Thoracic aorta (tissue), 2 donors: Measurements from ENCODE around the gene TSC22D3. TPM values are rescaled to one million over a fixed set of nuclear protein-coding genes. Genes with fewer than 3 reads are reported as not detected.

Experiments used
- ATAC-seq: fragments of 150-250 bp; one replicate; pipeline ENCODE4 v1.8.0; 2017; ENCODE audit warnings: low read depth; ENCODE audit not compliant: insufficient number of reproducible peaks, low FRiP score
- DNase-seq: peaks from one replicate; pipeline ENCODE4 v3.0.0-alpha.2; 2020; ENCODE audit warnings: low spot score
- H3K27ac ChIP-seq, 2 donors: fragments of 200-600 bp; sonication (generic); 1 replicate in 1 of 2; 2 replicates in 1 of 2; pipeline ENCODE4 v1.5.1; 2016; ENCODE audit warnings: mild to moderate bottlenecking in 2 of 2, moderate library complexity in 2 of 2
- H3K27me3 ChIP-seq: fragments of 200-600 bp; sonication (generic); replicated peaks from 2 replicates; pipeline ENCODE4 v1.6.0; 2016; ENCODE audit warnings: mild to moderate bottlenecking; ENCODE audit not compliant: insufficient read depth
- H3K36me3 ChIP-seq: fragments of 200-600 bp; sonication (generic); one replicate; pipeline ENCODE4 v1.5.1; 2016
- H3K4me1 ChIP-seq, 2 donors: fragments of 200-600 bp; sonication (generic); 1 replicate in 1 of 2; 2 replicates in 1 of 2; pipeline versions ENCODE4 v1.5.1 to v1.6.0; 2016; ENCODE audit warnings: low read depth in 2 of 2, mild to moderate bottlenecking in 1 of 2; ENCODE audit not compliant: control insufficient read depth in 1 of 2
- H3K4me3 ChIP-seq: fragments of 200-600 bp; sonication (generic); 2 replicates; pipeline ENCODE4 v1.5.1; 2016; ENCODE audit warnings: mild to moderate bottlenecking
- H3K9me3 ChIP-seq: fragments of 200-600 bp; sonication (generic); 2 replicates; pipeline ENCODE4 v1.5.1; 2016
- total RNA-seq, 2 donors: library from RNA; depleted of rRNA; stranded (reverse); fragments of >200 nt; gene quantifications; one replicate each; pipeline versions ENCODE4 v1.1.0 to v1.2.3, GENCODE V29; 2016
- TF ChIP-seq, protein P1 (sequence below): fragments of 200-600 bp; sonication (generic); IDR thresholded peaks from one replicate; pipeline ENCODE4 v1.5.1; 2019; ENCODE audit warnings: antibody characterized with exemption

The TSC22D3 gene
- total RNA-seq, 2 donors from 2014 or later = 326 to 551 TPM

DNA sequence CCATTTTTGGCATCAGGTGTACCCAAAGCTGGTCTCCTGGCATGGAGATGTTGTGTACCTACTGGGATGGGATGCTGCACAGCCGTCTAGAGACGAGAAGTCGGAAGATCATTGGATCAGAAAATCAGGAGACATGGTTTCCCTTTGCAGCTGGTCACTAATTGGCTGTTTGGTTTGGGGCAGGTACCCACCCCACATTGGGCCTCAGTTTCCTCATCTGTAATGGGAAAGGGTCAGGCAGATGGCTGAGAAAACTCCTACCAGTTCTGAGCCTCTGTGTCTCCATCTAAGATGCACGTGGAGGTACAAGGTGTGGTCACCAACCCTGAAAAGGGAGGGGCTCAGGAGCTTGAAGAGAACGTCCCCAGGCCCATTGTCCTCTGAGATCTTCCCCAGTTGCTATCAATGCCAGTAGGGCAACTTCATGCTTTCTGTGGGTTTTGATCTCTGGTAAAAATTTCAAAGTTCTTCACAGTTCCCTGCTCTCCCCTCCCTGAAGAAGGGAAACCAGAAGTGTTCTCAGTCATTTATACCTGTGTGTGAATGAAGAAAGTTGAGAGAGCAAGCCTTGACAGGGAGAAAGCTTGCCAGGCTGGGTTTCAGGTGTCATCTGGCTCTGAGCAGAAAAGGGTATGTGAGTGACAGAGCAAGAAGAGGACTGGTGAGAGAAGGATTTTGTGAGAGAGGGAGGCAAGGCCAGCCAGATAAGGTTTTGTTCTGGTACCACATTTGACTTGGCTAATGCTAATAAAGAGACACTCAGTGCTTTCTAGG is 15.1 kb downstream of the TSC22D3 start:
- TF ChIP-seq, protein P1, sequence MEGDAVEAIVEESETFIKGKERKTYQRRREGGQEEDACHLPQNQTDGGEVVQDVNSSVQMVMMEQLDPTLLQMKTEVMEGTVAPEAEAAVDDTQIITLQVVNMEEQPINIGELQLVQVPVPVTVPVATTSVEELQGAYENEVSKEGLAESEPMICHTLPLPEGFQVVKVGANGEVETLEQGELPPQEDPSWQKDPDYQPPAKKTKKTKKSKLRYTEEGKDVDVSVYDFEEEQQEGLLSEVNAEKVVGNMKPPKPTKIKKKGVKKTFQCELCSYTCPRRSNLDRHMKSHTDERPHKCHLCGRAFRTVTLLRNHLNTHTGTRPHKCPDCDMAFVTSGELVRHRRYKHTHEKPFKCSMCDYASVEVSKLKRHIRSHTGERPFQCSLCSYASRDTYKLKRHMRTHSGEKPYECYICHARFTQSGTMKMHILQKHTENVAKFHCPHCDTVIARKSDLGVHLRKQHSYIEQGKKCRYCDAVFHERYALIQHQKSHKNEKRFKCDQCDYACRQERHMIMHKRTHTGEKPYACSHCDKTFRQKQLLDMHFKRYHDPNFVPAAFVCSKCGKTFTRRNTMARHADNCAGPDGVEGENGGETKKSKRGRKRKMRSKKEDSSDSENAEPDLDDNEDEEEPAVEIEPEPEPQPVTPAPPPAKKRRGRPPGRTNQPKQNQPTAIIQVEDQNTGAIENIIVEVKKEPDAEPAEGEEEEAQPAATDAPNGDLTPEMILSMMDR = no peak
- Histone ChIP-seq H3K36me3 (no peaks in the 10 kb centered on the region), H3K9me3 (no peaks in the 10 kb centered on the region), H3K4me3 (no peak overlapping the region), H3K27ac (peak overlapping the region in 1 of 2 donors; percentile 12), H3K4me1 (peaks cover 0 to 11% of the 10 kb centered on the region in 2 donors), H3K27me3 (no peaks in the 10 kb centered on the region)
- ATAC-seq (no peak), DNase-seq (no peak)

DNA sequence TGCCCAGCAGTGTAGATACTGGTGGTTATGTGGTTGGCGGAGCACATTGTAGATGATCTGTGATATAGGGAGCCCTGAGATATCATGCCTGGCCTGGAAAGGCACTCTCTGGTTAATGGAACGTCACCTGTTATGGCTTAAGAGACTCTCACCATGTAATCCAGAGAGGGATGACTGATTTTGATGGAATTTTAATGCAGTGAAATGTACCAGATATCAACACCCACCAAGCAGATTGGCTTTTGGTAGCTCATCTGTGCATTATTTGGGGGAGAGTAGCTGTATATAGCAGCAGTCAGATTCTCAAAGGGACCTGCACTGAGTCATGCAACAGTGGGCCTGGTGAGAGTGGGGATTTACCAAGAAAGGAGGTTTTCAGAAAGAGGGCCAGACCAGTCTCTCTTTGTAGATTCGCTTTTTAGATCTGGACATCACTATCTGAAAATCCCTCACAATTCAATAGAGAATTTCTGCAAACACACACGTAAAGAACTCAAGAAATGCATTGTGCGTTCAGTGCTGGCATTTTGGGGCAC is 17.3 kb downstream of the TSC22D3 start:
- ATAC-seq = no peak
- TF ChIP-seq, protein P1 = no peak
- Histone ChIP-seq H3K27ac (no peak overlapping the region), H3K27me3 (no peaks in the 10 kb centered on the region), H3K9me3 (no peaks in the 10 kb centered on the region), H3K4me1 (peaks cover 0 to 11% of the 10 kb centered on the region in 2 donors), H3K4me3 (no peak overlapping the region), H3K36me3 (no peaks in the 10 kb centered on the region)
- DNase-seq = no peak

DNA sequence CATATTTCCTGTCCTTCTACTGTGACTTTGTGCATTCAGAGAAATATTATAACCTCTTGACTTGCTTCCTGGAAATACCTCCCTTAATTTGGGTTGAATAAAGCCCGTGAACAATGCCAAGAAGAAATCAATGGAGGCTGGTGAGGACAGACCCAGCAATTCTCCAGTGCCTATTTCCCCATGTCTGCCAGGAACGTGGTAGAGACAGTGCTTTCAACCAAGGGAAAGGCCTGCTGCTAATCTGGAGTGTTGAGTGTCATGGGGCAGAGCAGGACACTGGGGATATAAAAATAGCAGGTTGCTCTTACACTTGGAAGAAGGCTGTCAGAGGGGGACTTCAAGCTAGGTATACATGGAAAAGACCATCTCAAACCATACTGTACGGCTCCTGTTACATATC is 19.9 kb downstream of the TSC22D3 start:
- no peaks in the 10 kb centered on the region for H3K27me3 ChIP-seq
- DNase-seq (no peak), ATAC-seq (no peak)
- H3K4me3 ChIP-seq = no peak overlapping the region
- H3K4me1 ChIP-seq = peaks cover 0 to 11% of the 10 kb centered on the region in 2 donors
- H3K36me3 ChIP-seq = no peaks in the 10 kb centered on the region
- no peaks in the 10 kb centered on the region for H3K9me3 ChIP-seq
- H3K27ac ChIP-seq = no peak overlapping the region
- TF ChIP-seq, protein P1 = no peak

DNA sequence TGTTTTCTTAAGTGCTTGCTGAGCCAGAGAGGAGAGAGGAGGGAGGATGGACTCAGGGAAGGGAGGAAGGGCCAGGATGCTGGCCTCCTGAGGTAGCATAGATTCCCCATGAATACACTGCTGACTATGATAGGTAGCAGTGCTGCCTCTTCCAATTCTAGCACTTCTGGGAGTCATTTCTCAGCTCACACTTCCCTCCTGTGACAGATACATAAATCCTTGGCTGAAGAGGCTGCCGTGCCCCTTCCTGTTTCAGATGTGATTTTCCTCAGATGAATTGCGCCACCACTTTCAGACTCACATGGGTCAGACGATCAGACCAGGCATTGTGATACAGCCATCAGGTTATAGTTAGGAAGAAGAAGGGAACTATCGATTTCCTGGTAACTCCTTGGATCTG is 22.4 kb downstream of the TSC22D3 start:
- H3K9me3 ChIP-seq = no peaks in the 10 kb centered on the region
- TF ChIP-seq, protein P1 = no peak
- no peaks in the 10 kb centered on the region for H3K4me1 ChIP-seq
- H3K36me3 ChIP-seq = no peaks in the 10 kb centered on the region
- no peak for ATAC-seq
- no peaks in the 10 kb centered on the region for H3K27me3 ChIP-seq
- no peak overlapping the region for H3K27ac ChIP-seq
- DNase-seq = no peak
- H3K4me3 ChIP-seq = no peak overlapping the region

DNA sequence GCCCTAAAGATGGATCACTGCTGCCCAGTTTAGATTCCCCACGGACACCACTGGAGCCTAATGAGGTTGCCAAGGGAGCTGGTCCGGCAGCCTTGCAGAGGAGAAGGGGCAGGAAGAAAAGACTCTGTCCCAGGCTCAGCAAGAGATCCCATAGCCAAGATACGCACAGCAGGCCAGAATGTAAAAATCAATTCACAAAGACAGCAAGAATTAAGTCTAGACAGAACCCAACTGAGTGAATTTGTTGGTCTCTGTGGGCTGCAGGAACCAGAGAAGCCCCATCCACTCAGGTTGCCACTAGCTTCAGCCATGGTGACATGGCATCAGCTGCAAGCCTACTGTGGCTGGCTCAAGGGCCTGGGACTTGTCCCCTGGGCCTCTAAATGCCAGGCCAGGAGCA is 22.9 kb downstream of the TSC22D3 start:
- Histone ChIP-seq H3K9me3 (no peaks in the 10 kb centered on the region), H3K4me3 (no peak overlapping the region), H3K27me3 (no peaks in the 10 kb centered on the region), H3K27ac (no peak overlapping the region), H3K36me3 (no peaks in the 10 kb centered on the region), H3K4me1 (peaks cover 0 to 4% of the 10 kb centered on the region in 2 donors)
- DNase-seq = no peak
- TF ChIP-seq, protein P1 = no peak
- ATAC-seq = no peak
